ENCODE measurements around the gene ODC1. TPM values are rescaled to one million over a fixed set of nuclear protein-coding genes. Genes with fewer than 3 reads are reported as not detected.

ODC1 gene
- total RNA-seq, 1 experiment from 2014 or later: 78.4 TPM

GRCh38 chr2:10438688-10439087 is 9.4 kb downstream of the ODC1 start:
- TF ChIP-seq, protein P1, sequence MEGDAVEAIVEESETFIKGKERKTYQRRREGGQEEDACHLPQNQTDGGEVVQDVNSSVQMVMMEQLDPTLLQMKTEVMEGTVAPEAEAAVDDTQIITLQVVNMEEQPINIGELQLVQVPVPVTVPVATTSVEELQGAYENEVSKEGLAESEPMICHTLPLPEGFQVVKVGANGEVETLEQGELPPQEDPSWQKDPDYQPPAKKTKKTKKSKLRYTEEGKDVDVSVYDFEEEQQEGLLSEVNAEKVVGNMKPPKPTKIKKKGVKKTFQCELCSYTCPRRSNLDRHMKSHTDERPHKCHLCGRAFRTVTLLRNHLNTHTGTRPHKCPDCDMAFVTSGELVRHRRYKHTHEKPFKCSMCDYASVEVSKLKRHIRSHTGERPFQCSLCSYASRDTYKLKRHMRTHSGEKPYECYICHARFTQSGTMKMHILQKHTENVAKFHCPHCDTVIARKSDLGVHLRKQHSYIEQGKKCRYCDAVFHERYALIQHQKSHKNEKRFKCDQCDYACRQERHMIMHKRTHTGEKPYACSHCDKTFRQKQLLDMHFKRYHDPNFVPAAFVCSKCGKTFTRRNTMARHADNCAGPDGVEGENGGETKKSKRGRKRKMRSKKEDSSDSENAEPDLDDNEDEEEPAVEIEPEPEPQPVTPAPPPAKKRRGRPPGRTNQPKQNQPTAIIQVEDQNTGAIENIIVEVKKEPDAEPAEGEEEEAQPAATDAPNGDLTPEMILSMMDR (IDR thresholded peaks at IDR 0.05; ENCODE audit: unreplicated experiment): no peak
- Mint-ChIP-seq H3K36me3 (ENCODE audit: insufficient read depth, unreplicated experiment) (peaks cover 37% of the 10 kb centered on the region), H3K27ac (ENCODE audit: unreplicated experiment) (no peak overlapping the region), H3K4me1 (ENCODE audit: low read depth, unreplicated experiment) (no peaks in the 10 kb centered on the region), H3K4me3 (ENCODE audit: low read depth, unreplicated experiment) (no peak overlapping the region), H3K9me3 (ENCODE audit: low read depth, unreplicated experiment) (no peaks in the 10 kb centered on the region), H3K27me3 (ENCODE audit: unreplicated experiment) (no peaks in the 10 kb centered on the region)
- BruUV-seq (replicated peaks): no TSS peak
- no peak for DNase-seq
- CTCF ChIA-PET: no interaction called here
- intact Hi-C loops (cut with micrococcal nuclease; ENCODE audit: unreplicated experiment): no loop called here

GRCh38 chr2:10437806-10438205 is 10.3 kb downstream of the ODC1 start:
- Mint-ChIP-seq H3K27ac (ENCODE audit: unreplicated experiment) (no peak overlapping the region), H3K27me3 (ENCODE audit: unreplicated experiment) (no peaks in the 10 kb centered on the region), H3K4me3 (ENCODE audit: low read depth, unreplicated experiment) (no peak overlapping the region), H3K9me3 (ENCODE audit: low read depth, unreplicated experiment) (no peaks in the 10 kb centered on the region), H3K36me3 (ENCODE audit: insufficient read depth, unreplicated experiment) (peaks cover 32% of the 10 kb centered on the region), H3K4me1 (ENCODE audit: low read depth, unreplicated experiment) (peaks cover 8% of the 10 kb centered on the region)
- CTCF ChIA-PET: no interaction called here
- BruUV-seq (replicated peaks): no TSS peak
- no peak for DNase-seq
- intact Hi-C loops (cut with micrococcal nuclease; ENCODE audit: unreplicated experiment): no loop called here
- TF ChIP-seq, protein P1 (IDR thresholded peaks at IDR 0.05; ENCODE audit: unreplicated experiment): no peak

- Mint-ChIP-seq H3K27me3 (ENCODE audit: unreplicated experiment) (no peaks in the 10 kb centered on the region), H3K27ac (ENCODE audit: unreplicated experiment) (no peak overlapping the region), H3K4me1 (ENCODE audit: low read depth, unreplicated experiment) (peaks cover 17% of the 10 kb centered on the region), H3K4me3 (ENCODE audit: low read depth, unreplicated experiment) (no peak overlapping the region), H3K36me3 (ENCODE audit: insufficient read depth, unreplicated experiment) (peaks cover 22% of the 10 kb centered on the region), H3K9me3 (ENCODE audit: low read depth, unreplicated experiment) (no peaks in the 10 kb centered on the region)
- no peak for DNase-seq
- TF ChIP-seq, protein P1 (IDR thresholded peaks at IDR 0.05; ENCODE audit: unreplicated experiment): no peak
- no TSS peak for BruUV-seq (replicated peaks)
- CTCF ChIA-PET: interaction anchor here (0.6 kb wide), 1 partner anchor 75 kb away, joined by 3 read pairs; no protein-coding TSS in a partner anchor
- intact Hi-C loops (cut with micrococcal nuclease; ENCODE audit: unreplicated experiment): no loop called here
These were observed 11.5 kb downstream of the ODC1 start for GRCh38 chr2:10436583-10437110.

DNA sequence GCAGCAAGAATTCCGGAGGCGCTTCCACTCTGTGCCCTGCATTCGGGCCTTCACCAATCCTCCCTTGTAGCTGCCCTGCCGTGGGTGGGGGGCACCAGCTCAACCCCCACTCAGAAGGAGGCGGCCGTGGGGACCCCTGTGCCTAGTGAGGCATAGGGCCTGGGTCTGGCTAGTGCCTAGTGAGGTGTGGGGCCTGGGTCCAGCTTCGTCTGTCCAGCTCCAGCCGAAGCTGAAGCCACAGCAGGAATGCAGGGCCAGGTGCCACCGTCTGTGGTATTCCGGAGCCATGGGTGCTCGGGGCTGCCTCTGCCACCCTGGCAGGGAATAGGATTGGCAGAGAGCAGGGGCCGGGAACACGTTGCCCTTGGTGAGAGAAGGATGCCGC is 12.3 kb downstream of the ODC1 start:
- no peak for DNase-seq
- Mint-ChIP-seq H3K27ac (ENCODE audit: unreplicated experiment) (no peak overlapping the region), H3K27me3 (ENCODE audit: unreplicated experiment) (no peaks in the 10 kb centered on the region), H3K36me3 (ENCODE audit: insufficient read depth, unreplicated experiment) (peaks cover 18% of the 10 kb centered on the region), H3K9me3 (ENCODE audit: low read depth, unreplicated experiment) (no peaks in the 10 kb centered on the region), H3K4me3 (ENCODE audit: low read depth, unreplicated experiment) (no peak overlapping the region), H3K4me1 (ENCODE audit: low read depth, unreplicated experiment) (peaks cover 18% of the 10 kb centered on the region)
- BruUV-seq (replicated peaks): no TSS peak
- TF ChIP-seq, protein P1 (IDR thresholded peaks at IDR 0.05; ENCODE audit: unreplicated experiment): no peak
- CTCF ChIA-PET: interaction anchor here (1.1 to 3.1 kb wide), 6 partner anchors 27 to 452 kb away, joined by 5 to 44 read pairs (median 20); partner anchors contain the start of gene HPCAL1
- intact Hi-C loops (cut with micrococcal nuclease; ENCODE audit: unreplicated experiment): loop anchor here (1.0 kb wide), 2 partner anchors 166 to 312 kb away; no protein-coding TSS in a partner anchor

All from Calu3 (cell line).